ENCODE results near the gene SLC16A7.
"Not testable (repeated sequence)": the region's sequence is repeated elsewhere in the genome, so short reads cannot be mapped to it uniquely, and the experiment has no call there.

The SLC16A7 gene, protein sequence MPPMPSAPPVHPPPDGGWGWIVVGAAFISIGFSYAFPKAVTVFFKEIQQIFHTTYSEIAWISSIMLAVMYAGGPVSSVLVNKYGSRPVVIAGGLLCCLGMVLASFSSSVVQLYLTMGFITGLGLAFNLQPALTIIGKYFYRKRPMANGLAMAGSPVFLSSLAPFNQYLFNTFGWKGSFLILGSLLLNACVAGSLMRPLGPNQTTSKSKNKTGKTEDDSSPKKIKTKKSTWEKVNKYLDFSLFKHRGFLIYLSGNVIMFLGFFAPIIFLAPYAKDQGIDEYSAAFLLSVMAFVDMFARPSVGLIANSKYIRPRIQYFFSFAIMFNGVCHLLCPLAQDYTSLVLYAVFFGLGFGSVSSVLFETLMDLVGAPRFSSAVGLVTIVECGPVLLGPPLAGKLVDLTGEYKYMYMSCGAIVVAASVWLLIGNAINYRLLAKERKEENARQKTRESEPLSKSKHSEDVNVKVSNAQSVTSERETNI

DNA sequence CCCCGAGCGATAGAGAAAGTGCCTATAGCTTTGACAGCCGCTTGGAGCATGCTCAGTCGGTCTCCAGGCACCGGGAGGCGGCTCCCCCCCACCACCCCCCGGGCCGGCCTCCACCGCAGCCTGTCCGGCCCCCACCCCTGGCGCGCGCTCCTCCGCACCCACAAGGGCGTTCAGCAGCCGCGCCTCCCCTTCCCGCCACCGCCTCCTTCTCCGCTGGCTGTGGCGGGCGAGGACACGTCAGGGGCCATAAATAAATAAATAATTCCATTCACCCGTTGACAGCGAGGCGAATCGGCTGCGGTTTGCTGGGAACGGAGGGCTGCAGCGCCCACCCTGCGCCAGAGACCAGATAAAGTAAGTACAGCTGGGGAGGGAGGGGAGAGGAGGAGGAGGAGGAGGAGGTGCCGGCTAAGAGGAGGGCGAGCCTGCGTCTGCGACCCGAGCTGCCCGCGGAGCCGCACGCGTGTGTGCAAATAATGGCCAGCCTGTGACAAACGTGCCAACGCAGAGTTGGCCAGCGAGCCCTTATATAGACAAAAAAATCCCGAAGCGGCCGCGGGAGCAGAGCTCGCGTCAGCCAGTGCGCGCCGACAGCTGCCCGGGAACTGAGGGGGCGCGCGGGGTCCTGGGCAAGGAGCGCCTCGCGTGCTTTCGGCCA, at the start of gene SLC16A7:
SLC16A7 (plus strand) TSS at position 147 of the 658 bp plus-strand sequence. CDS start 108,773 bp downstream, outside the sequence.
- DNase-seq = peak; percentile 79

DNA sequence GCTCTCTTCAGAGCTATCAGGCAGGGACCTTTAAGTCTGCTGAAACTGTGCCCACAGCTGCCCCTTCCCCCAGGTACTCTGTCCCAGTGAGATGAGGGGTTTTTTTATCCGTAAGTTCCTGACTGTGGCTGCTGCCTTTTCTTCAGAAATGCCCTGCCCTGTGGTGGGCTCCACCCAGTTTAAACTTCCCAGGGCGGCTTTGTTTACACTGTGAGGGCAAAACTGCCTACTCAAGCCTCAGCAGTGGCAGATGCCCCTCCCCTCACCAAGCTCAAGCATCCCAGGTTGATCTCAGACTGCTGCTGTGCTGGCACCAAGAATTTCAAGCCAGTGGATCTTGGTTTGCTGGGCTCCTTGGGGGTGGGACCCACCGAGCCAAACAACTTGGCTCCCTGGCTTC, 46.9 kb upstream of the SLC16A7 start:
- no peak for DNase-seq

DNA sequence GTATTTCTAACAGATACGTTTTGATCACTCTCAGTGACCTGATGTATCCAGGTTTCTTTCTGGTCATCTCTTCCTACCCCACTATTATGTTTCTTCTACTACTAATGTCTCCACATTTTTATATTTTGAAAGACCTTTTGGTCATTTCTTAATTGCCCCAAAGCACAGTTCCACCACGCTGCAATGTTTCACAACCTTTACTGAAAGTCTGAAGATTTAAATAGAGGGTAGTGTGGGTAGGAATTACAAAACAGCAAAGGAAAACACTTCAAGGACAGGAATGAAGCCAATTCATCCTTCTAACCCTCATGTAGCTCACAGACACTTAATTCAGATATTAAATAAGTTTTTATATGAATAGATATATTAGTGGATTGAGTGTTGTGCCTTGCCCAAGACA, 36.1 kb upstream of the SLC16A7 start:
- no peak for DNase-seq

DNA sequence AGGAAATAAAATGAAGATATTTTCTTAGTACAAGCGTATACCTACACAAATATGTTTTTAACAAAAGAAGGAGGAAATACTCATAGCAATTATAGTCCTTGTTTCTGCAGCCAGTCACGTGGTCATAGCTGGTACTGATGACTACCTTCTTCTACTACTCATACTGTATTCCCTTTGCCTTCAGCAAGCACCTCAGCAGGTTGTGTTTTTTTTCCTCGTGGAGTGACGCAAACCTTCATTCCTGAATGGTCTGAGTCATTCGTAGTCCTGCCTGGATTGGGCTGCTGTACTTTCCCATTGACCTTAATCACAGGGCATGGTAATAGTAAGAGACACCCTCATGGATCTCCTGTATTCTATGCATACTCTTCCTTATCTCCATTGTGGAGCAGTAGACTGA, 25.7 kb upstream of the SLC16A7 start:
- DNase-seq = peak; percentile 57

DNA sequence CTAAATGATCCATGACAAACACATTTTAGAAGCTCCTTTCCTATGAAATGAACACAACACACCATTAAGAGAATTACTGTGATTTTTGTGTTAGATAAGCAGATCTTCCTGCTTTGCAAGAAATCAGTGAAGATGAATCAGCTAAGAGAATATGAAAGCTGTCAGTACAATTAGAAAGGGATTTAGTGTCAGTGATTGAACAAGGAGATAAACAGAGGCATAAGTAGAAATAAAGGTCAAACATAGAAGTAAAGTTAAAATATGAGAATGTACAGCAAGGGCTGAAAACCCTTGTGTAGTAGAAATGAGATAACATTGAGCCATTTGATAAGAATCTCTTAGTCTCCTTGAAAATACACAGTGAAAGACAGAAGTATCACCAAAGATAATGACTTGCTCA, 21.4 kb upstream of the SLC16A7 start:
- no peak for DNase-seq

DNA sequence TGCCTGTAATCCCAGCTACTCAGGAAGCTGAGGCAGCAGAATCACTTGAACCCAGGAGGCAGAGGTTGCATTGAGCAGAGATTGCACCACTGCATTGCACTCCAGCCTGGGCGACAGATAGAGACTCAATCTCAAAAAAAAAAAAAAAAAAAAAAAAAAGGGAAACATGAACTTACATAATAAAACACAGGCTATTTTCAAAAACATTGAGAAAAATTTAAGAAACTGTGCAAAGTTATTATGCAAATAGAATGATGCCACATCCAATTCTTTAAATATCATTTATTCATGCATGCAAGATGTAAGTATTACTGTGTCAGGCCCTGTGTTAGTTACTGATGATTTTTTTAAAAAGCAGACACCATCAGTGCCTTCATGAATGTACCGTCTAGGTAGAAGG, 20.0 kb upstream of the SLC16A7 start:
- no peak for DNase-seq

DNA sequence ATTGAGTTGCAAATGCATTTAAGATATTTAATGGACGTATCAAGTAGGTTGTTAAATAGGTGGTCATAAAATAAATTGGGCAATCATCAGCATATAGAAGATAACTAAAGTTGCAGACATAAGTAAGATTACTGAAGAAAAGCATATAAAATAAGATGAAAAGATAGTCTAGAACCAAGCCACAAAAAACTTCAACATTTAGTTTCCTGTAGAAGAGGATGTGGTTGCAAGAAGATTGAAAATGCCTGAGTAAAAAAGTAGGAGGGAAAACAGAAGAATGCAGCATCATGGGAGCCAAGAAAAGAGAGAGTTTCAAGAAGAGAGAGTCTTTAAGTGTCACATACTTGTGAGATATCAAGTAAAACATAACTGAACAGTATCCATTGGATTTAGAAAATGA, 17.6 kb upstream of the SLC16A7 start:
- DNase-seq = no peak

DNA sequence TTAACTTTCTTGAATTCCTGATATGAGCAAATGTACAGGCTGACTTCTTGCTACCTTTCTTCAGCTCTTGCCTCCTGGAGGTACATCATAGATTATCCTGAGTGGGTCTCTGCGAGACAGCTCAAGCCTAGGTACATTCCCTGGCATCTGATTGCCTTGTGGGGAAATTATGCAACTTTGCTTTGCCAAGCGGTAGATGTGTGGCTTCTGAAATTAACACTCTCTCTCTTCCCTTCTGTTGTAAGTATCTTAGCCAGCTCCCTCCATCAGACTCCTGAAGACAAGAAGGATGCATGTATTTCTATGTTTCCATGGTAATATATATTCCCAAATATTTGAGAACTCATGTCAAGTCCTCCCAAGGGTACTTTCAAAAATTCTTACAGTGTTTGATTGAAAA, 16.2 kb upstream of the SLC16A7 start:
- no peak for DNase-seq

DNA sequence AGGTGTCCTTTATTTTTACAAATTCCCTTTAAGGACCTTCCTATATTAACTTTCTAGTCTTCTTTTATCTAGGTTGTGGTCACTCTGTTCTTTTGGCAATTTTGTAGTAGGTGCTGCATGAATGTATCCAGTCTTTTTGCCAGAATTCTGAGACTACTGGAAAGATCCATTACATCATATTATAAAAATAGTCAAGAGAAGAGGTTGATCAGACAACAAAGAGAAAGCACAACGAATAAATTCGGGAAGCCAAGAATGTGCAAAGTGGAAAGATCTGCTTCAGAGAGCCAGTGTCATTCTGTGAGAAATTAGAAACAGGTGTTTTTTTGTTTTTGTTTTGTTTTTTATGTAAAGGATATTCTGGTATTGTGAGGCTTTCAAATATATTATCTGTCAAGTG, 15.8 kb upstream of the SLC16A7 start:
- no peak for DNase-seq

DNA sequence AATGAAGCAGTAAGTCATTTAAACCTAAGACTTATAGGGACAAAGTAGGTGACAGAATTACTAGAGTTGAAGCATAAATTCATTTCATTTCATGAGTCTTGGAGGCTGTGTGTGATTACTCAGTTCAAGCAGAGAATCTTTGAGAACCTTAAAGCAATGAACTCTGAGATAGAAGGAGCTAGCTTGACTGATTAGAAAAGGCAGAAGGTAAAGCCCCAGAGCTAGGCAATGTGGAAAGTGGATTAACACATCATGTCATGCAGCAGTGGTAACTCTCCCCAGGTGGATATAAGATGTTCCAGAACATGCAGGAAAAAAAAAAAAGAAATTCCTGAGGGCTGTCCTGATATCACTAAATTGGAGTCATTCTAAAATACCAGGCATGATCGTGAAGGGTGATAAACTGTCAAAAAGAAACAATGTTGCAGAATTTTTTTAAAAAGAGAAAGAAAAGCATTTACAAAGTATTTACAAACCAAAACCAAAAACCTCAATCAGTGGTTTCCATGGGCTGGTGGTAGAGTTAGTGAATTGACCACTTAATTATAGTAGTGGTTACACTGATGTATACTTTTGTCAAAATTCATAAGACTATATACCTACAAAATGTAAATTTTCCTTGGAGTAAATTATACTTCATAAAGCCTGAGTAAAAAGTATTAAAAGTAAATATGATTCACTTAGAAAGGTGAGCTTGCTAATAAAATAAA, 12.7 kb upstream of the SLC16A7 start:
- no peak for DNase-seq

DNA sequence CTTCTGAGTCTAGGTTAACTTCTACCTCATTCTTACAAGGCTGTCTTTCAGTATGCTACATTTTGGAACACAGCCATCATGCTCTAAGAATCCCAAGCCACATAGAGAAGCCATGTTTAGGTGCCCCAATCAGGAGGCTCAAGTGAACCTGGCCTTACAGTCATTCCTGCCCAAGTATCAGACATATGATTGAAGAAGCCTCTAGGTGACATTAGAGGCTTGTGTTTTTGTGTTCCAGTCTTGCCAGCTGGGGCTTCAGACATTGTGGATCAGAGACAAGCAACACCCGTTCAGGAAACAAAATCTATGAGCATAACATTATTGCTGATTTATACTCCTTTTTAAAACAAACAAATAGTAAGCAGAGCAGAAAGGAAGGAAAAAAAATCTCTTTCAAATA, 8.1 kb upstream of the SLC16A7 start:
- no peak for DNase-seq

DNA sequence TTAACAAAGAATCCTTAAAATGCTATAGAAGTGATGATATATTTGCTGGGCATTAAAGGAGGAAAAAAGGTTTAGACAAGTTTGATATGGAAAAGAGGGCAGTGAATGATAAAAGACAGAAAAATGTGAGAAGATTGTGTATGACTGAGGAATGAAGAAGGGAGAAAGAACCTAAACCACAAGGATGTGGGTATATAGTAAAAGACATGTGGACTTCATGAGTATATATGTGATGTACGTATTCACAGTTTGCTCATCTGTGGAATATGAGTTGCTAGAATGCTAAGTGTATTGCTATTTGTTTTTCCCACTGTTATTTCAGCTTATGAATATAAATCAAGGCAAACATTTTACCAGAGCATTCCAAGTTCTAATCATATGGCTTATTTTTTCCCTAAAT, 2.1 kb upstream of the SLC16A7 start:
- no peak for DNase-seq

DNA sequence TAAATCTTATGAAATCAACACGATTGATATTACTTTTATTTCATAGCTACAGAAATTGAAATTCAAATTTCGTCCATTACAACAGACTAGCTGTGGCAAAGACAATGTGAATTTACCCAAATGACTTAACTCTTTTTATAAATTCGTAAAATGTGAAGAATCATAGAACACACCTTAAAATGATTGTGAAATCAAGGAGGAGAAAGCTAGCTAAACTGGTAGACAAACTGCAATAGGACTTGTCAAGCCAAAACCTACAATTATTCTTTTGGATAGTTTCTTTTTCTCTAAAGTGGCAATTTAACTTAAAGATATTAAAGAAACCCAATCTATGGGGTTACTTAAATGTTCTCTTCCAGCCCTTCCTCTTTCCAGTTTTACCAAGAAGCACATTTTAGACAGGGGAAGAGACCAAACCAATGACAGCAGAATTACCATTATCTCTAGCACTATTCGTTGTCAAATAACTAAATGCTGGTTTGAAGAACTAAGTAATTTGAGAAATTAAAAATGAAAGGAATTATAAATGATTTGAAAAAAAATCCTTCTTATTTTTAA, 807 bp upstream of the SLC16A7 start:
- no peak for DNase-seq

DNA sequence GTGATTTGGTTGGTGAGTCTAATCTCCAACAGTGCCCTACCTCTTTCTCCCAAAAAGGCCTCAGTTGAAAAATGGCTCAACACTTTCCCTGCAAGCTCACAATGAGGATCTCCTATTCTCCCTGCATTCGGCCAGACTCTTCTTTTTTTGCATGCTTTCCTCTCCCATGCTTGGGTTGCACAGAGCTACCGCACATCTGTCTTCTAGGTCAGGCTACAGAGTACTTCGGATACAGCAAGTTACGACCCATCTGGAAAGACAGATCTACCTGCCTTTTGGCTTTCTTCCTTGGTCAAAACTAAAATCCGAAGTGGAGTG, 305 bp upstream of the SLC16A7 start:
- no peak for DNase-seq

DNA sequence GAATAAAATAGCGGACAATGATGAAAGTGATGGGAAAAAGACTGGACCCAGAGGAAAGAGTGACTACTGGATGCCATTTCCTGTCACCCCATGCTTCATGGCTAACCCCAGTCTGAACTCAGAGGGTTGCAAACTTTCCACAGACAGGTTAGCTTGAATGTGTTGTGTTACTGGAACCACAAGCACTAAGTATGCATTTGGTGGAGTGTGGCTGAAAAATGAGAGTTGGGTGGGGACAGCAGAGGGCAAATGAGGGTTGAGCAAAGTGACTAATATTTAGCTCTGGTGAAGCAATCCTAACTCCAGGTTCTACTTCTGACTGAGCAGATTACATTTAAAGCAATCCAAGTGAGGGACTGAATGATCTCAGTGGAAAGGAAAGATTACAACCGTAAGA, 1.6 kb downstream of the SLC16A7 start:
- DNase-seq = peak; percentile 86

DNA sequence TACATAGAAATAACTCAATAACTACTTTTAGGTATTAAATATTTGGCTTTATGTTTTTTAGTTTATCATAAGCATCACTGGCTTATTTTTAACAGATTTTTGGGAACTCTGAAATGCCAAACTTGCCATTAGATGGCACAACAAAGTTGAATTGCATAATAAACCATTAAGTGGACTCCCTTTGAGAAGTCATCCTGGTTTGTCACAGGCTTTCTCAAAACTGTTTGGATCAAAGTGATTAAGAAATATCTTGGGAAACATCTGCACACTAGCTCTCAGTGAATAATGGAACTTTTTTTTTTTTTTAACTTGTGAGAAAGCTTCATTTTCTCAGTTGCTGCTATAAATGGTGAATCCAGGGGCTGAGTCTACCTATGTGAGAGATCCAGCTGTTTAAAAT, 4.3 kb downstream of the SLC16A7 start:
- DNase-seq = no peak

DNA sequence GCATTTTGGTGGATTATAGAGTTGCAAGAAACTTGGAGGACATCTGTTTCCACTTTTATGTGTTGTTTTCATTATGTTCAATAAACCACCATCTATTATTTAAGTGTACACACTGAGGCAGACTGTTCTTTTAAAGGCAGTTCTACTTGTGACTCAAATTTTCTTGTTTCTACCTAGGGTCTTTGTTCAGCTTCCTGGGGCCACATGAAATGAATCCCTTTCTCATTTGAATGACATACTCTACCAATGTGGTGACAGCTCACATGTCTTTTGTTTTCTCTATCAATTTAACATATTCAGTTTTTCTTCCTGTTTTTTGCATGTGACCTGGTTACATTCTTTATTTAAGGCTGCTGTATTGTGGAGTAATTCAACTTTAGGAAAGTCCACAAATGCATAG, 7.9 kb downstream of the SLC16A7 start:
- no peak for DNase-seq

DNA sequence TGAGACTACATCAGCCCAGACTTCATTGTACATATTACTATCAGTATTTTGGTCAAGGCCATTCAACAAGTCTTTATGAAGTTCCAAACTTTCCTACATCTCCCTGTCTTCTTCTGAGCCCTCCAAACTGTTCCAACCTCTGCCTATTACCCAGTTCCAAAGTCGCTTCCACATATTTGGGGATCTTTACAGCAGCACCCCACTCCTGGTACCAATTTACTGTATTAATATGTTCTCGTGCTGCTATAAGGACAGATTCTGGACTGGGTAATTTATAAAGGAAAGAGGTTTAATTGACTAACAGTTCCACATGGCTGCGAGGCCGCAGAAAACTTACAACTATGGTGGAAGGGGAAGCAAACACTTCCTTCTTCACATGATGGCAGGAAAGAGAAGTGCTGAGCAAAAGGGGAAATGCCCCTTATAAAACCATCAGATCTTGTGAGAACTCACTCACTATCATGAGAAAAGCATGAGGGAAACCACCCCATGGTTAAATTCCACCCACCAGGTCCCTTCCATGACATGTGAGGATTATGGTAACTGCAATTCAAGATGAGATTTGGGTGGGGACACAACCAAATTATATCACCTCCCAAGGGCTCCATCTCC, 17.1 kb downstream of the SLC16A7 start:
- DNase-seq = not testable (repeated sequence)

DNA sequence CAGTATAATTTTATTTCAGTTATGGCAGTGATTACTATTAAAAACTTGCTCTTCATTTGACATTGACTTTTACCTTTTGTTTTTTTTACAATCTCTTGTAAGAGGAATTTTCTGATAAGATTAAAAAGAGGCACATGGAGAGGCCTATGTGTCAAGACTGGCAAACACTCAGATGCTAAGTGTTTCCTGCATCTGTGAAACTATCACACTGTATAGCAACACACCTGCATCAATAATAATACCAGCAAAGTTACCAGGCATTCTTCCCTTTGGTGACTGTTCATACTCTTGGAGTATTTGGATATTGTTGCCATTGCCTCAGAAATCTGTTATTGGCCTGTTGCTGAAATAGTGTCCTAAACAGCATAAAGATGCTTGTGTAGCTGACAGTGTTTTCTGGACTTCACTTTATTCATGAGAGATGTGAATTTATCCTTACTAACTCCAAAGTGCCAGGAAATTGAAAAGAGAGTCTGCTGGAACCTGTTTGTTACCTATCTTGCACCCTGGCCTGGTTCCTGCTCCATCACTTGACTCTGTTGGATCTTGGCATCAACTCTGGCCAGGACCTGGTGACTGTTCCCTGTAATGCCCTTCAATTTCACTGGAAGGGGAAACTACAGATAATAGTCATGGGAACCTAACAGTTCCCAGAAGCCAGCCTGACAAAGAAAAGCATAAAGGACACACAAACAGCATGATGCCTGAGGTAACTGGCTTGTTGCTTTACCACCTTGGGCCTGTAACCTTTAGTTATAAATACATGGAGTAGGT, 19.8 kb downstream of the SLC16A7 start:
- no peak for DNase-seq

DNA sequence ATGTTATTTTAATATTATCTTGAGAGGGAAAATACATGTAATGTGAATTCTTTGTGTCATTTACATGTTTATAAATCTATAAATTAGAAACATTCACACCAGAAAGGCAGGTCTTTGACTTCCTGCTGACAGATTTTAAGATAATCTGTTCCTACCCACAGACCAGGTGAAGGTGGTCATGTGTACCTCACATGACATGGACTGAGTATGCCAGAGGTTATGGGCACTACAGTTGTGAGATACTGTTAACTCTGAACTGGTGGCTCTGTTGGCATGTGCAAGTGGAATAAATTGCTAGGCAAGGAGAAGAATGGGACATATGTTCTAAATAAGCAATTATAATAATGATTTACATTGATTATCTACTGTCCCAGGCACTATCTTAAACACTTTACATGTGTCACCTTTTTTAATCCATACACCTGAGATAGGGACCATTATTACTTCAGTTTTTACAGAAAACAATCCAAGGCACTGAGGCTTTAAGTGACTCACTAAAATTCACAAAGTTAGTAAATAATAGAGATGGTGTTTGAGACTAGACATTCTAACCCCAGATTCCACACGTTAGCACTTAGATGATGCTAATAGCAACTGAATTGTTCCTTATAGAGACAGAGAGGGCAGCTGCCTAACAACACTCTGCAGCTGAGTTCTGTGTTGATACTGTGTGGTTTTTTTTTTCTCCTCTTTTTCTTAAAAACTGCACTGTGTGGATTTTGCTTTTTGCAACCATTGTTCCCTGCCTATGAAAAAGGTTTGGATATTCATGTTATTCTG, 23.8 kb downstream of the SLC16A7 start:
- DNase-seq = no peak

DNA sequence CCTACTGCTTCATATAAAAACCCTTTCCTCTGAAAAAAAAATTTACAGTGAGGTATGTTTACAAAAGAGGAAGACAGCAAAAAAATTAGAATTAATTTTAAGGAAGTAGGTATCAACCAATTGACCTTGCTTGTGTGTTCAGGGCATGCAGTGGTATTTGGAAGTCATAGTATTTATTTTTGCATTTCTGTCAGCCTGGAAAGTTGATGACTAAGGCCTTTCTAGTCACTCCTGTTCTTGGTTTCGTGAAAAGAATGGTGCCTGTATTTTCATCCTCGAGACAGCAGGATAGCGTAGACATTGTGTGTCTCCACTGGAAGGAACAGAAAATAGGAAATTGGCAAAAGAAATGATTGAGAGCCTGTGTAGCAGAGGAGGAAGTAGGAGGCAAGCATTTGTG, 24.5 kb downstream of the SLC16A7 start:
- no peak for DNase-seq
